K562 (cell line): ENCODE data around the gene DGCR8. TPM values are rescaled to one million over a fixed set of nuclear protein-coding genes. Genes with fewer than 3 reads are reported as not detected.
A peak's percentile ranks its signal among the peaks of the same experiment; 100 is the strongest.

Experiments used
- ARID1B ChIP-seq: fragments of 450-650 bp; IDR thresholded peaks from 2 replicates; pipeline ENCODE4 v1.6.1; 2016; ENCODE audit warnings: antibody characterized with exemption, mild to moderate bottlenecking, inconsistent platforms
- BMI1 ChIP-seq: fragments of 150-350 bp; IDR thresholded peaks from 2 replicates; pipeline ENCODE4 v1.6.1; 2014; ENCODE audit warnings: low read length
- ESRRB ChIP-seq: fragments of 250-450 bp; sonication (Bioruptor Pico); IDR thresholded peaks from 2 replicates; pipeline ENCODE4 v1.5.0; 2020; ENCODE audit warnings: mild to moderate bottlenecking, moderate library complexity, borderline replicate concordance
- MBD2 ChIP-seq: sonication (generic); IDR thresholded peaks from 2 replicates; pipeline ENCODE4 v1.6.1; 2016; ENCODE audit warnings: low read depth, borderline replicate concordance
- MEF2D ChIP-seq: conservative IDR thresholded peaks from 2 replicates; pipeline ENCODE4 v1.6.1; 2016; ENCODE audit warnings: low read depth, missing genetic modification characterization, missing compliant biosample characterization
- MTA1 ChIP-seq: fragments of 450-650 bp; IDR thresholded peaks from 2 replicates; pipeline ENCODE4 v1.6.1; 2017; ENCODE audit warnings: borderline replicate concordance
- MXI1 ChIP-seq: IDR thresholded peaks from 2 replicates; pipeline ENCODE4 v1.6.1; 2011; ENCODE audit warnings: low read depth, mild to moderate bottlenecking, improper control_type of control experiment, low read length
- MYNN ChIP-seq, 2 experiments: sonication (generic); formaldehyde crosslinking in 1 of 2; IDR thresholded peaks; 2 replicates each; pipeline versions ENCODE4 v1.5.0 to v1.6.1; 2016 to 2020; ENCODE audit warnings: antibody characterized with exemption in 1 of 2, missing genetic modification reagents in 1 of 2
- PCBP2 ChIP-seq: fragments of 200-400 bp; formaldehyde crosslinking; IDR thresholded peaks from 2 replicates; pipeline ENCODE4 v1.6.1; 2018; ENCODE audit warnings: low read length, low read depth, mild to moderate bottlenecking, moderate library complexity; ENCODE audit not compliant: poor library complexity, severe bottlenecking
- PHTF2 ChIP-seq: fragments of 250-450 bp; sonication (Bioruptor Pico); IDR thresholded peaks from 2 replicates; pipeline ENCODE4 v1.5.0; 2021; ENCODE audit warnings: mild to moderate bottlenecking
- PTBP1 ChIP-seq: fragments of 200-400 bp; formaldehyde crosslinking; IDR thresholded peaks from 2 replicates; pipeline ENCODE4 v1.6.1; 2017; ENCODE audit warnings: low read depth, low read length
- RBM15 ChIP-seq: fragments of 200-400 bp; formaldehyde crosslinking; IDR thresholded peaks from 2 replicates; pipeline ENCODE4 v1.6.1; 2018; ENCODE audit warnings: mild to moderate bottlenecking, low read length, moderate library complexity; ENCODE audit not compliant: insufficient read depth
- SIN3A ChIP-seq, 2 experiments: fragments of 150-350 bp in 1 of 2; IDR thresholded peaks; 2 replicates each; pipeline ENCODE4 v1.6.1; 2011 to 2016; ENCODE audit warnings: borderline replicate concordance in 2 of 2, low read depth in 2 of 2, low read length in 2 of 2, mild to moderate bottlenecking in 2 of 2, moderate library complexity in 2 of 2; ENCODE audit not compliant: control insufficient read depth in 1 of 2
- SIRT6 ChIP-seq: IDR thresholded peaks from one replicate; pipeline ENCODE4 v1.6.1; 2012; ENCODE audit warnings: low read depth, mild to moderate bottlenecking, control low read depth, inconsistent platforms, low read length, moderate library complexity
- SNRNP70 ChIP-seq: fragments of 200-400 bp; formaldehyde crosslinking; optimal IDR thresholded peaks from 2 replicates; pipeline ENCODE3; 2017; ENCODE audit warnings: low read depth, low read length
- SREBF2 ChIP-seq: sonication (generic); formaldehyde crosslinking; IDR thresholded peaks from 2 replicates; pipeline ENCODE4 v1.4.0; 2020; ENCODE audit warnings: mild to moderate bottlenecking, missing genetic modification reagents
- ZEB2 ChIP-seq: fragments of 450-650 bp; IDR thresholded peaks from 2 replicates; pipeline ENCODE4 v1.6.1; 2016
- ZFP36 ChIP-seq: fragments of 150-350 bp; IDR thresholded peaks from 2 replicates; pipeline ENCODE4 v1.6.1; 2018; ENCODE audit warnings: low read length, low read depth; ENCODE audit not compliant: partially characterized antibody
- ZNF12 ChIP-seq: sonication (generic); formaldehyde crosslinking; IDR thresholded peaks from 2 replicates; pipeline ENCODE4 v1.4.0; 2020; ENCODE audit warnings: mild to moderate bottlenecking, missing genetic modification reagents
- ZNF217 ChIP-seq: sonication (generic); formaldehyde crosslinking; IDR thresholded peaks from 2 replicates; pipeline ENCODE4 v1.8.0; 2022; ENCODE audit warnings: mild to moderate bottlenecking, missing genetic modification reagents
- ZNF561 ChIP-seq: fragments of 450-650 bp; formaldehyde crosslinking; conservative IDR thresholded peaks from 2 replicates; pipeline ENCODE4 v1.4.0; 2020; ENCODE audit warnings: mild to moderate bottlenecking, moderate library complexity
- ZNF584 ChIP-seq: fragments of 200-800 bp; sonication (Bioruptor generic); IDR thresholded peaks from 2 replicates; pipeline ENCODE4 v1.6.1; 2016; ENCODE audit warnings: low read depth, mild to moderate bottlenecking, missing genetic modification characterization, missing compliant biosample characterization
- polyA plus RNA-seq, 8 experiments: library from polyadenylated mRNA; depleted of rRNA in 4 of 8; stranded (reverse) in 5 of 8; unstranded in 3 of 8; fragments of >200 nt; fragmentation: Nextera tagmentation in 2 of 8; fragmentation: Illumina TruSeq in 1 of 8; extraction: Ambion mirVana in 2 of 8; extraction: Trizol in 1 of 8; gene quantifications; 2 replicates each; pipeline versions ENCODE4 v1.2.1 to v1.2.3, GENCODE V29; 2011 to 2014; ENCODE audit warnings: inconsistent platforms in 1 of 8, missing spikeins in 1 of 8
- total RNA-seq, 7 experiments: library from RNA; depleted of rRNA in 6 of 7; stranded (reverse); fragments of >200 nt in 6 of 7; fragmentation: Illumina TruSeq in 2 of 7; extraction: Trizol in 2 of 7; gene quantifications; 2 replicates each; pipeline versions ENCODE4 v1.2.1 to v1.2.3, GENCODE V29; 2011 to 2021; ENCODE audit warnings: low replicate concordance in 1 of 7
- TF ChIP-seq, protein P1 (sequence below): IDR thresholded peaks from 2 replicates; pipeline ENCODE4 v1.6.1; 2011; ENCODE audit not compliant: insufficient read length; ENCODE audit errors: extremely low read depth
- TF ChIP-seq, protein P2 (sequence below): fragments of 250-450 bp; sonication (Bioruptor Pico); IDR thresholded peaks from 2 replicates; pipeline ENCODE4 v1.4.0; 2020; ENCODE audit warnings: borderline replicate concordance
- TF ChIP-seq, protein P3 (sequence below): IDR thresholded peaks from 2 replicates; pipeline ENCODE4 v1.6.1; 2014; ENCODE audit warnings: antibody characterized with exemption

Gene DGCR8
- total and polyA plus RNA-seq, 9 of the 15 experiments (the other 6 are each of a cell fraction or from before 2014, with no cell fraction given): 5.9 to 144 (median 80.1) TPM

DNA sequence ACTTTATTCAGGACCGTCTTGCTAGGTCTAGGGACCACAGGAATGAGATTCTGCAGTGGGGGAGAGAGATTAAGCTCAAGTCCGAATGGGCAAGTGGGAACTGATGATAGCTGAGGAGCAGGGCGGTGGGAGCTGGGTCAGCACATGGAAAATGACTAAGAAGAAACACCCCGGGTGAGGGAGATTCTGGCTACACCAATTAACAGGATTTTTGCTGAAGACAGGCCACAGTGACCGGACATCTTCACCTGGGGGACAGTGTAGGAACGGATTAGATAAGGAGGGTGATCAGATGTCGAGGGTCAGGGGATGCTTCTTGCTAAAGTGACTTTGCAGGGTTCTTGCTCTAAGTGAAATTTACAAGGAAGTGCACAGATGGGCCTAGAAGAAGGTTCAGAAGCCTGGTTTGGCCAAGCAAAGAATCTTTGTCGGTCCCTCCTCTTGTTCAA lies 8.5 kb upstream of the DGCR8 start (continued):
- TF ChIP-seq ZNF584 (CRISPR knock-in tag) (no peak), ZFP36 (no peak), BMI1 (no peak), RBM15 (no peak), MEF2D (tag) (0 out of 2 replicates have a peak, but pooled peaks have one; percentile 40), PCBP2 (no peak), ARID1B (no peak), SNRNP70 (peak; percentile 23), PHTF2 (CRISPR knock-in tag) (no peak), MBD2 (no peak), SIN3A (IDR thresholded peaks at IDR 0.05; ENCODE audit: borderline replicate concordance in 2 of 2, control insufficient read depth in 1 of 2, low read depth in 2 of 2, low read length in 2 of 2) (peak in 1 of 2 experiments; percentile 5; a peak in 1 of 4 replicates), ZEB2 (no peak), ZNF217 (no peak), ZNF12 (CRISPR knock-in tag) (no peak), SREBF2 (no peak), ZNF561 (CRISPR knock-in tag) (no peak), MXI1 (no peak), MTA1 (no peak), MYNN (IDR thresholded peaks at IDR 0.05) (no peak), MYNN (CRISPR knock-in tag; IDR thresholded peaks at IDR 0.05) (no peak), PTBP1 (peak; percentile 70; the same call in 1 of the 2 replicates), SIRT6 (no peak), ESRRB (CRISPR knock-in tag) (0 out of 2 replicates have a peak, but pooled peaks have one; percentile 36)
- TF ChIP-seq, protein P1, sequence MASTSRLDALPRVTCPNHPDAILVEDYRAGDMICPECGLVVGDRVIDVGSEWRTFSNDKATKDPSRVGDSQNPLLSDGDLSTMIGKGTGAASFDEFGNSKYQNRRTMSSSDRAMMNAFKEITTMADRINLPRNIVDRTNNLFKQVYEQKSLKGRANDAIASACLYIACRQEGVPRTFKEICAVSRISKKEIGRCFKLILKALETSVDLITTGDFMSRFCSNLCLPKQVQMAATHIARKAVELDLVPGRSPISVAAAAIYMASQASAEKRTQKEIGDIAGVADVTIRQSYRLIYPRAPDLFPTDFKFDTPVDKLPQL: no peak
- TF ChIP-seq, protein P2, sequence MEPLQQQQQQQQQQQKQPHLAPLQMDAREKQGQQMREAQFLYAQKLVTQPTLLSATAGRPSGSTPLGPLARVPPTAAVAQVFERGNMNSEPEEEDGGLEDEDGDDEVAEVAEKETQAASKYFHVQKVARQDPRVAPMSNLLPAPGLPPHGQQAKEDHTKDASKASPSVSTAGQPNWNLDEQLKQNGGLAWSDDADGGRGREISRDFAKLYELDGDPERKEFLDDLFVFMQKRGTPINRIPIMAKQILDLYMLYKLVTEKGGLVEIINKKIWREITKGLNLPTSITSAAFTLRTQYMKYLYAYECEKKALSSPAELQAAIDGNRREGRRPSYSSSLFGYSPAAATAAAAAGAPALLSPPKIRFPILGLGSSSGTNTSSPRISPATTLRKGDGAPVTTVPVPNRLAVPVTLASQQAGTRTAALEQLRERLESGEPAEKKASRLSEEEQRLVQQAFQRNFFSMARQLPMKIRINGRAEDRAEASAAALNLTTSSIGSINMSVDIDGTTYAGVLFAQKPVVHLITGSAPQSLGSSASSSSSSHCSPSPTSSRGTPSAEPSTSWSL (CRISPR knock-in tag): no peak
- TF ChIP-seq, protein P3, sequence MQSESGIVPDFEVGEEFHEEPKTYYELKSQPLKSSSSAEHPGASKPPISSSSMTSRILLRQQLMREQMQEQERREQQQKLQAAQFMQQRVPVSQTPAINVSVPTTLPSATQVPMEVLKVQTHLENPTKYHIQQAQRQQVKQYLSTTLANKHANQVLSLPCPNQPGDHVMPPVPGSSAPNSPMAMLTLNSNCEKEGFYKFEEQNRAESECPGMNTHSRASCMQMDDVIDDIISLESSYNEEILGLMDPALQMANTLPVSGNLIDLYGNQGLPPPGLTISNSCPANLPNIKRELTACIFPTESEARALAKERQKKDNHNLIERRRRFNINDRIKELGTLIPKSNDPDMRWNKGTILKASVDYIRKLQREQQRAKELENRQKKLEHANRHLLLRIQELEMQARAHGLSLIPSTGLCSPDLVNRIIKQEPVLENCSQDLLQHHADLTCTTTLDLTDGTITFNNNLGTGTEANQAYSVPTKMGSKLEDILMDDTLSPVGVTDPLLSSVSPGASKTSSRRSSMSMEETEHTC: no peak
